Ishikawa (cell line): ENCODE measurements around the gene GNB3.

Experiments used
- CEBPB ChIP-seq: IDR thresholded peaks from 2 replicates; pipeline ENCODE4 v1.6.1; 2012
- CREB1 ChIP-seq: IDR thresholded peaks from 2 replicates; pipeline ENCODE4 v1.6.1; 2012; ENCODE audit warnings: low read depth
- EGR1 ChIP-seq: IDR thresholded peaks from 2 replicates; pipeline ENCODE4 v1.6.1; 2012
- EP300 ChIP-seq: IDR thresholded peaks from 2 replicates; pipeline ENCODE4 v1.6.1; 2012; ENCODE audit warnings: borderline replicate concordance
- FOXM1 ChIP-seq: IDR thresholded peaks from 2 replicates; pipeline ENCODE4 v1.6.1; 2012; ENCODE audit warnings: low read depth, borderline replicate concordance
- NFIC ChIP-seq: IDR thresholded peaks from 2 replicates; pipeline ENCODE4 v1.6.1; 2012
- RAD21 ChIP-seq: IDR thresholded peaks from 2 replicates; pipeline ENCODE4 v1.6.1; 2012; ENCODE audit warnings: low read depth
- TAF1 ChIP-seq: IDR thresholded peaks from 2 replicates; pipeline ENCODE4 v1.6.1; 2012; ENCODE audit warnings: low read depth, mild to moderate bottlenecking
- TCF12 ChIP-seq: IDR thresholded peaks from 2 replicates; pipeline ENCODE4 v1.6.1; 2012; ENCODE audit warnings: low read depth
- TEAD4 ChIP-seq: IDR thresholded peaks from 2 replicates; pipeline ENCODE4 v1.6.1; 2012
- YY1 ChIP-seq: IDR thresholded peaks from 2 replicates; pipeline ENCODE4 v1.6.1; 2012; ENCODE audit warnings: low read depth
- ZBTB7A ChIP-seq: IDR thresholded peaks from 2 replicates; pipeline ENCODE4 v1.6.1; 2012; ENCODE audit warnings: low read depth
- TF ChIP-seq, protein P1 (sequence below): IDR thresholded peaks from 2 replicates; pipeline ENCODE4 v1.6.1; 2012
- TF ChIP-seq, protein P2 (sequence below): IDR thresholded peaks from 2 replicates; pipeline ENCODE4 v1.6.1; 2012
- TF ChIP-seq, protein P3 (sequence below): IDR thresholded peaks from 2 replicates; pipeline ENCODE4 v1.6.1; 2012; ENCODE audit warnings: low read depth, mild to moderate bottlenecking

Gene GNB3

DNA sequence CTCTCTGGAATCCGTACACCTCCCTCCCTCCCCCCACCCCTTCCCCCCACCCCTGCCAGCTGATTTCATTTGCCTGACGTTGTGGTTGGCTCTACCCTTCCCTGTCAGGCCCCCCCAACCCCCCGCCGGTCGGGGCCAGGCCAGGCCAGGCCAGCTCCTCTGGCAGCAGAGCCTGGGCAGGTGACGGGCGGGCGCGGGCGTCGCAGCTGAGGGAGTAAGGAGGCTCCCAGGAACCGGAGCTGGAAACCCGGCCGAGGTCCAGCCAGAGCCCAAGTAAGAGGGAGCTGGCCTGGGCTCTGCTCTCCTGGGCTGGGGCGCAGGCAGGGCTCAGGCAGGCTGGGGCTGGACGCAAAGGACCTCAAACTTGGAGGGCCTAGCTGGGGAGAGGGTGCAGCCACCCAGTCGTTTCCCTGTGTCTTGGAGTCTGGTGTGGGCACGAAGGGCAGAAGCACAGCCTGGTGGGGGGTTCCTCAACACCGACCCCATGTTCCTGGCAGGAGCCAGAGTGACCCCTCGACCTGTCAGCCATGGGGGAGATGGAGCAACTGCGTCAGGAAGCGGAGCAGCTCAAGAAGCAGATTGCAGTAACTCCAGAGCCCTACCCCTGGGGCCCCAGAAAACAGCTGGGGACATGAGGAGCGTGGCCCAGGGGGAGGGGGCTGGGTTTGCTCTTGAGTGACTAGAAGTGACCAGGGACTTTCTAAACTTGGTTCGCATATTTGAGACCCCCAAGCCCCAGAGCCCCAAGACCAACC is at the start of gene GNB3:
GNB3 (plus strand) TSS at position 165 of the 755 bp plus-strand sequence; CDS start at position 528, 363 bp downstream.
- TF ChIP-seq, protein P1, sequence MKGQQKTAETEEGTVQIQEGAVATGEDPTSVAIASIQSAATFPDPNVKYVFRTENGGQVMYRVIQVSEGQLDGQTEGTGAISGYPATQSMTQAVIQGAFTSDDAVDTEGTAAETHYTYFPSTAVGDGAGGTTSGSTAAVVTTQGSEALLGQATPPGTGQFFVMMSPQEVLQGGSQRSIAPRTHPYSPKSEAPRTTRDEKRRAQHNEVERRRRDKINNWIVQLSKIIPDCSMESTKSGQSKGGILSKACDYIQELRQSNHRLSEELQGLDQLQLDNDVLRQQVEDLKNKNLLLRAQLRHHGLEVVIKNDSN: no peak
- TF ChIP-seq, protein P2, sequence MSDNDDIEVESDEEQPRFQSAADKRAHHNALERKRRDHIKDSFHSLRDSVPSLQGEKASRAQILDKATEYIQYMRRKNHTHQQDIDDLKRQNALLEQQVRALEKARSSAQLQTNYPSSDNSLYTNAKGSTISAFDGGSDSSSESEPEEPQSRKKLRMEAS: no peak
- TF ChIP-seq RAD21 (no peak), FOXM1 (no peak), ZBTB7A (no peak), EGR1 (no peak), EP300 (no peak), CREB1 (no peak), TEAD4 (no peak), NFIC (no peak)
- TF ChIP-seq, protein P3, sequence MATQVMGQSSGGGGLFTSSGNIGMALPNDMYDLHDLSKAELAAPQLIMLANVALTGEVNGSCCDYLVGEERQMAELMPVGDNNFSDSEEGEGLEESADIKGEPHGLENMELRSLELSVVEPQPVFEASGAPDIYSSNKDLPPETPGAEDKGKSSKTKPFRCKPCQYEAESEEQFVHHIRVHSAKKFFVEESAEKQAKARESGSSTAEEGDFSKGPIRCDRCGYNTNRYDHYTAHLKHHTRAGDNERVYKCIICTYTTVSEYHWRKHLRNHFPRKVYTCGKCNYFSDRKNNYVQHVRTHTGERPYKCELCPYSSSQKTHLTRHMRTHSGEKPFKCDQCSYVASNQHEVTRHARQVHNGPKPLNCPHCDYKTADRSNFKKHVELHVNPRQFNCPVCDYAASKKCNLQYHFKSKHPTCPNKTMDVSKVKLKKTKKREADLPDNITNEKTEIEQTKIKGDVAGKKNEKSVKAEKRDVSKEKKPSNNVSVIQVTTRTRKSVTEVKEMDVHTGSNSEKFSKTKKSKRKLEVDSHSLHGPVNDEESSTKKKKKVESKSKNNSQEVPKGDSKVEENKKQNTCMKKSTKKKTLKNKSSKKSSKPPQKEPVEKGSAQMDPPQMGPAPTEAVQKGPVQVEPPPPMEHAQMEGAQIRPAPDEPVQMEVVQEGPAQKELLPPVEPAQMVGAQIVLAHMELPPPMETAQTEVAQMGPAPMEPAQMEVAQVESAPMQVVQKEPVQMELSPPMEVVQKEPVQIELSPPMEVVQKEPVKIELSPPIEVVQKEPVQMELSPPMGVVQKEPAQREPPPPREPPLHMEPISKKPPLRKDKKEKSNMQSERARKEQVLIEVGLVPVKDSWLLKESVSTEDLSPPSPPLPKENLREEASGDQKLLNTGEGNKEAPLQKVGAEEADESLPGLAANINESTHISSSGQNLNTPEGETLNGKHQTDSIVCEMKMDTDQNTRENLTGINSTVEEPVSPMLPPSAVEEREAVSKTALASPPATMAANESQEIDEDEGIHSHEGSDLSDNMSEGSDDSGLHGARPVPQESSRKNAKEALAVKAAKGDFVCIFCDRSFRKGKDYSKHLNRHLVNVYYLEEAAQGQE: no peak

DNA sequence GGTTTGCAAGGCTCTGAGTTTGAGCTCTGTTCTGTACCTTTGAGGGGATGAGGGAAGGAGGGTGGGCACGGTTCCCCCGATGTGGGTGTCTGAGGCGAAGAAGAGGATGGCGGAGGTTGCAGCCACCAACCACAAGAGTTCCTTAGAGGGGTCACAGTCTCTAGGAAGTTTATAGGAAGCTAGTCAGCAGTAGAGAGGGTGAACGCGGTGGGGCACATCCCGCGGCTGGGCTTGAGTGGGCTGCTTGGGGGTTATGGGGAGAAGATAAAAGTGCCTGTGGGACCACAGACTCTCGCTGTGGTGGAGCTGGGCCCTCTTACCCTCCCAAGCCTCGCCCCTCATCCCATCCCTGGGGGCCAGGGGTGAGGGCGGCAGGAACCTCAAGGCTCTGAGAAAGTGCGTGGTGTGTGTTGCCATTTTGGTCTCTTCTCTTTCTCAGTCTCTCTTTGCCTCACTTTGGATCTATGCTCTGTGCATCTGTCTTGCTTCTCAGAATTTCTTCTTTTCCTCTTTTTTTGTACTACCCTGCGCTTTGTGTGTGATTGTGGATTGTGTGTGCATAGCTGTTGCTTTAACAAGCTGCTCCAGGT is 48.7 kb upstream of the GNB3 start:
- TF ChIP-seq YY1 (no peak), CEBPB (no peak), NFIC (no peak), ZBTB7A (no peak), TEAD4 (no peak), TAF1 (no peak), EP300 (no peak), FOXM1 (no peak), RAD21 (no peak), TCF12 (no peak), EGR1 (no peak), CREB1 (no peak)
- TF ChIP-seq, protein P2: no peak
- TF ChIP-seq, protein P3: no peak
- TF ChIP-seq, protein P1: no peak

DNA sequence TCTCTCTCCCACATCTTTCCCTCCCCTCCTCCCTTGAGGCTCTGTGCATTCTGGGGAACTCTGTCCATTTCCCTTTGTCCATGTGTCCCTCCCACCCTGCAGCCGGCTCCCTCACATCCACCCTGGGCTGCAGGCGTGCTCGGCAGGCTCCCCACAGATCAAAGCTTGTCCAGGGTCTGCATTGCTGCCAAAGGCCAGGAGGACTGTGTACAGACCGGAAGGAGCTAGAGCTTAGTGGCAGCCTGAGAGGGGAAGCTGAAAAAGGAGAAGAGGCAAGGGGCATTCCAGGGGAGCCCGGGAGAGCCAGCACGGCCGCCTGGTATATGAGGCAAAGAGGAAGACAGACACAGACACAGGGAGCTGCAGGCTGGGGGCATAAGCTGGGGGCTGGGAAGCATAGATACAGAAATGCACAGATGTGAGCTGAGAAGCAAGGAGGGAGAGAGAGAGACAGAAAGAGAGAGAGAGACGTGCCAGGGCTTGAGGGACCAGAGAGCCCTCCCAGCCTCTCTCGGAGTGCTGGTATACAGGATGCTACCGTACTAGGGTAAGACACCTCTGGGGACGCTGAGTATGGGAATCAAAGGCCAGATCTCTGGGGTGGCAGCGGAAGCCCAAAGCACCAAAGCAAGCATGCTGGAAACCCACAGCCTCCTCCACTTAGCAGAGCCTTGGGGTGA is 48.1 kb upstream of the GNB3 start:
- TF ChIP-seq YY1: no peak
- no peak for TF ChIP-seq CREB1
- TF ChIP-seq, protein P1: no peak
- TF ChIP-seq EP300: no peak
- TF ChIP-seq TAF1: no peak
- TF ChIP-seq CEBPB: no peak
- no peak for TF ChIP-seq FOXM1
- TF ChIP-seq, protein P3: no peak
- no peak for TF ChIP-seq TCF12
- no peak for TF ChIP-seq TEAD4
- TF ChIP-seq, protein P2: no peak
- no peak for TF ChIP-seq RAD21
- TF ChIP-seq ZBTB7A: no peak
- TF ChIP-seq NFIC: no peak
